GM12878 (cell line): Measurements from ENCODE around the gene NDUFB7. TPM values are rescaled to one million over a fixed set of nuclear protein-coding genes. Genes with fewer than 3 reads are reported as not detected.

Experiments used
- ATAC-seq: fragments of 200-7000 bp; cut with Tn5 transposase; 3 replicates; pipeline ENCODE4 v1.9.1; 2020; ENCODE audit warnings: mild to moderate bottlenecking, moderate library complexity
- BruUV-seq: library from RNA; stranded (reverse); fragments of 400-500 nt; replicated peaks from 2 replicates; lab custom pipeline; 2021; lab: Mats Ljungman, UMichigan
- CTCF ChIA-PET: fragments of 300-600 bp; sonication (Branson Sonifier 250); formaldehyde crosslinking; extraction: SDS; loops from one replicate; lab custom pipeline; 2021; ENCODE audit warnings: inconsistent platforms; lab: Yijun Ruan, JAX
- POLR2A ChIA-PET: fragments of 350-600 bp; formaldehyde crosslinking; extraction: SDS; loops from one replicate; lab custom pipeline; 2021; ENCODE audit warnings: inconsistent platforms; lab: Charles Lee
- RAD21 ChIA-PET: fragments of 300-600 bp; sonication (Branson Sonifier 250); formaldehyde crosslinking; loops from one replicate; lab custom pipeline; 2023; ENCODE audit warnings: antibody characterized with exemption; ENCODE audit not compliant: unreplicated experiment; lab: Charles Lee
- SMC1A ChIA-PET: fragments of 300-600 bp; sonication (Branson Sonifier 250); formaldehyde crosslinking; loops from one replicate; lab custom pipeline; 2023; ENCODE audit not compliant: unreplicated experiment, uncharacterized antibody; lab: Charles Lee
- DNase-seq: peaks from one replicate; pipeline ENCODE4 v3.0.0-alpha.2; 2011; ENCODE audit warnings: low read depth, low spot score
- FAIRE-seq: peaks from 3 replicates; lab custom pipeline; 2011; peaks lifted over from hg19 to GRCh38; lab: Jason Lieb, UNC
- H2AFZ ChIP-seq: 2 replicates; pipeline ENCODE4 v1.6.0; 2011; ENCODE audit warnings: low read depth, low read length, control low read depth; ENCODE audit not compliant: control insufficient read depth
- H3K27ac ChIP-seq: 2 replicates; pipeline ENCODE4 v1.5.1; 2011; ENCODE audit warnings: control low read depth; ENCODE audit not compliant: control insufficient read depth, insufficient read depth
- H3K27me3 ChIP-seq, 2 experiments: replicated peaks in 1 of 2; 2 replicates each; pipeline versions ENCODE4 v1.6.0 to v1.6.1; 2011; ENCODE audit warnings: low read length in 1 of 2; ENCODE audit not compliant: control insufficient read depth in 2 of 2, insufficient read depth in 2 of 2
- H3K36me3 ChIP-seq, 2 experiments: 2 replicates each; pipeline ENCODE4 v1.5.1; 2011; ENCODE audit warnings: low read length in 1 of 2; ENCODE audit not compliant: control insufficient read depth in 2 of 2, insufficient read depth in 2 of 2
- H3K4me1 ChIP-seq: 2 replicates; pipeline ENCODE4 v1.6.1; 2011; ENCODE audit warnings: mild to moderate bottlenecking, low read length, moderate library complexity, mixed read lengths; ENCODE audit not compliant: control insufficient read depth, insufficient read depth
- H3K4me2 ChIP-seq: 2 replicates; pipeline ENCODE4 v1.6.0; 2011; ENCODE audit warnings: control low read depth; ENCODE audit not compliant: control insufficient read depth, insufficient read depth
- H3K4me3 ChIP-seq: fragments of 200-600 bp; sonication (generic); 2 replicates; pipeline ENCODE4 v1.5.1; 2016
- H3K79me2 ChIP-seq: 2 replicates; pipeline ENCODE4 v1.6.0; 2011; ENCODE audit warnings: low read length; ENCODE audit not compliant: control insufficient read depth, insufficient read depth
- H3K9ac ChIP-seq: 2 replicates; pipeline ENCODE4 v1.8.0; 2011; ENCODE audit warnings: low read length, control low read depth, mixed read lengths; ENCODE audit not compliant: control insufficient read depth, insufficient read depth
- H3K9me3 ChIP-seq: replicated peaks from 3 replicates; pipeline ENCODE4 v1.5.1; 2011; ENCODE audit warnings: mild to moderate bottlenecking, low read length; ENCODE audit not compliant: control insufficient read depth, insufficient read depth
- H4K20me1 ChIP-seq: 2 replicates; pipeline ENCODE4 v1.6.0; 2011; ENCODE audit not compliant: control insufficient read depth, insufficient read depth
- BRCA1 ChIP-seq: IDR thresholded peaks from 2 replicates; pipeline ENCODE4 v1.6.1; 2011; ENCODE audit warnings: low read depth, low read length, improper control_type of control experiment
- EZH2 ChIP-seq: IDR thresholded peaks from 2 replicates; pipeline ENCODE4 v1.6.1; 2012; ENCODE audit warnings: low read depth, mild to moderate bottlenecking, control low read depth, inconsistent platforms, low read length, borderline replicate concordance; ENCODE audit not compliant: control insufficient read depth
- HDGF ChIP-seq: fragments of 450-650 bp; IDR thresholded peaks from 2 replicates; pipeline ENCODE4 v1.6.1; 2016; ENCODE audit warnings: antibody characterized with exemption
- NBN ChIP-seq: fragments of 450-650 bp; IDR thresholded peaks from 2 replicates; pipeline ENCODE4 v1.6.1; 2016
- NFXL1 ChIP-seq: fragments of 450-650 bp; IDR thresholded peaks from 2 replicates; pipeline ENCODE4 v1.6.1; 2017; ENCODE audit warnings: antibody characterized with exemption, mild to moderate bottlenecking, borderline replicate concordance
- NR2C2 ChIP-seq: IDR thresholded peaks from 2 replicates; pipeline ENCODE4 v1.6.1; 2011; ENCODE audit warnings: borderline replicate concordance, low read depth; ENCODE audit not compliant: control insufficient read depth, insufficient read length
- NRF1 ChIP-seq: conservative IDR thresholded peaks from 2 replicates; pipeline ENCODE4 v1.6.1; 2011; ENCODE audit warnings: mild to moderate bottlenecking, low read depth, low read length, improper control_type of control experiment
- RB1 ChIP-seq: fragments of 450-650 bp; formaldehyde crosslinking; IDR thresholded peaks from 2 replicates; pipeline ENCODE4 v1.6.1; 2017; ENCODE audit warnings: mild to moderate bottlenecking, borderline replicate concordance
- SREBF1 ChIP-seq: IDR thresholded peaks from 2 replicates; pipeline ENCODE4 v1.6.1; 2012; ENCODE audit warnings: mild to moderate bottlenecking, low read length
- TCF12 ChIP-seq: IDR thresholded peaks from 2 replicates; pipeline ENCODE4 v1.6.1; 2011; ENCODE audit warnings: low read depth, mild to moderate bottlenecking, low read length
- ZZZ3 ChIP-seq: IDR thresholded peaks from 2 replicates; pipeline ENCODE4 v1.6.1; 2011; ENCODE audit warnings: low read depth; ENCODE audit not compliant: control insufficient read depth, insufficient read length
- WGBS: methylation state at CpG from one replicate; pipeline ENCODE4 v1.1.6; 2016; ENCODE audit warnings: low lambda C conversion rate; ENCODE audit not compliant: insufficient replicate concordance, insufficient coverage; ENCODE audit errors: missing lambda C conversion rate; 5-methylcytosine and 5-hydroxymethylcytosine counted together
- in situ Hi-C: fragments of 300-500 bp; cut with MboI; formaldehyde crosslinking; loops from 9 replicates; pipeline ENCODE4 v1.14.3; 2018; ENCODE audit warnings: mixed read lengths
- intact Hi-C: fragments of 100-400 bp; cut with micrococcal nuclease; formaldehyde crosslinking; loops from one replicate; pipeline ENCODE4 v1.14.2; 2022; ENCODE audit not compliant: unreplicated experiment
- polyA plus RNA-seq, 11 experiments: library from polyadenylated mRNA; depleted of rRNA in 4 of 11; unstranded in 6 of 11; stranded (reverse) in 5 of 11; fragments of >200 nt; fragmentation: Nextera tagmentation in 4 of 11; fragmentation: Illumina TruSeq in 1 of 11; extraction: Ambion mirVana in 4 of 11; extraction: Trizol in 1 of 11; gene quantifications; 1 replicate in 1 of 11; 2 replicates in 10 of 11; pipeline versions ENCODE4 v1.2.1 to v1.2.3, GENCODE V29; 2011 to 2016; ENCODE audit warnings: inconsistent platforms in 2 of 11, missing spikeins in 2 of 11, low read depth in 1 of 11
- total RNA-seq, 4 experiments: library from RNA; depleted of rRNA in 3 of 4; stranded (reverse); fragments of >200 nt in 3 of 4; fragmentation: Illumina TruSeq in 1 of 4; extraction: Trizol in 1 of 4; gene quantifications; 2 replicates each; pipeline versions ENCODE4 v1.2.1 to v1.2.3, GENCODE V29; 2013 to 2021
- TF ChIP-seq, protein P1 (sequence below): fragments of 450-650 bp; IDR thresholded peaks from 2 replicates; pipeline ENCODE4 v1.6.1; 2017; ENCODE audit warnings: low read depth, mild to moderate bottlenecking, moderate library complexity
- TF ChIP-seq, protein P2 (sequence below): fragments of 450-650 bp; IDR thresholded peaks from 2 replicates; pipeline ENCODE4 v1.6.1; 2017; ENCODE audit warnings: mild to moderate bottlenecking, low read depth, inconsistent platforms; ENCODE audit not compliant: poor library complexity, severe bottlenecking

NDUFB7 gene
- total and polyA plus RNA-seq, 10 of the 15 experiments (the other 5 are each of a cell fraction or from before 2014, with no cell fraction given) = 14.6 to 480 (median 182) TPM

DNA sequence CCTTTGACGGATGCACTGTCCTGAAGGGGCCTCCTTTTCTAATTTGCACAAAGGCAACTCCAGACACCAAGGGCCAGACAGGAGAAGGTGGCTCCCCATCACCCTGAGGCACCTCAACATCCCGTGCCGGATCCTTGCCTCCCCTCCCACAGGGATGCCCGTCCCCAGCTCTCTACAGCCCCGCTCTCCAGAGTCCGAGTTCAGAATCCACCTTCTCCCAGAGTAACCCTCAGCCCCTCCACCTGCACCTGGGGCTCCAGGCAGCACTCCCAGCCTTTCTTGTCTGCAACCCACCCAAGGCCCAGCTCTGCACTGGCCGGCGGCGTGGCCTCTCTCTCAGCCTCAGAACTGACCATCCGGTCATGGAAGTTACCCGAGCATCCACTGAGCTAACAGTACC, 4.8 kb downstream of the NDUFB7 start:
- H4K20me1 ChIP-seq = no peaks in the 10 kb centered on the region
- no peak for TF ChIP-seq RB1
- in situ Hi-C loops (loop anchor here (5.0 kb wide), 1 partner anchor 325 kb away; no protein-coding TSS in a partner anchor), intact Hi-C loops (no loop called here)
- SMC1A ChIA-PET = interaction anchor here (1.8 kb wide), 1 partner anchor 119 kb away, joined by 4 read pairs; no protein-coding TSS in a partner anchor
- no peak overlapping the region for H3K4me2 ChIP-seq
- RAD21 ChIA-PET = no interaction called here
- no peak for FAIRE-seq
- POLR2A ChIA-PET = no interaction called here
- ATAC-seq = no peak
- WGBS = 88% methylated on average over 11 of the region's 11 CpGs
- H3K4me3 ChIP-seq = no peak overlapping the region
- CTCF ChIA-PET = no interaction called here
- H3K9ac ChIP-seq = no peak overlapping the region
- DNase-seq = no peak
- no peak overlapping the region for H2AFZ ChIP-seq
- no peak overlapping the region for H3K27ac ChIP-seq
- no peaks in the 10 kb centered on the region for H3K9me3 ChIP-seq
- BruUV-seq = no TSS peak
- no peaks in the 10 kb centered on the region for H3K27me3 ChIP-seq
- H3K36me3 ChIP-seq = peaks cover 0 to 12% of the 10 kb centered on the region in 2 experiments; a peak in 3 of 4 replicates
- peaks cover 6% of the 10 kb centered on the region for H3K4me1 ChIP-seq
- peaks cover 22% of the 10 kb centered on the region for H3K79me2 ChIP-seq

DNA sequence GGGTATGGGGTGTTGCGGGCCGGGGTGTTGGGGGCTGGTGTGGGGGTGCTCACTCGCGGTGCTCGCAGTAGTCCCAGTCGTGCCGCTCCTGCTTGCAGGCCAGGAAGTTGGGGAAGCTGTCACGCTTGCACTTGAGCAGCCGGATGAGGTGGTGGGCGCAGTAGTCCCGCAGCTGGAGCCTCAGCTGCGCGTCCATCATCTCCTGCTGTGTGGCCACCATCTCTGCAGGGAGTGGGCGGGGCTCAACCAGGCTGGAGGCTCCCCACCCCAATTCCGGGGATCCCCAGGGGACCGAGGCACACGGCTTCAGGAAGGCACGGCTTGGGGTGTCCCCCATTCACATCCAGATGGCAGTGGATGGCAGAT, 5.2 kb downstream of the NDUFB7 start:
- Histone ChIP-seq H3K4me1 (peaks cover 10% of the 10 kb centered on the region), H3K79me2 (peaks cover 19% of the 10 kb centered on the region), H2AFZ (no peak overlapping the region), H3K36me3 (peaks cover 0 to 12% of the 10 kb centered on the region in 2 experiments; a peak in 3 of 4 replicates), H3K4me2 (no peak overlapping the region), H3K4me3 (no peak overlapping the region), H3K27ac (no peak overlapping the region), H3K27me3 (no peaks in the 10 kb centered on the region), H3K9ac (no peak overlapping the region), H3K9me3 (no peaks in the 10 kb centered on the region), H4K20me1 (no peaks in the 10 kb centered on the region)
- ATAC-seq (no peak), FAIRE-seq (no peak), DNase-seq (no peak)
- ChIA-PET RAD21 (no interaction called here), CTCF (no interaction called here), SMC1A (no interaction called here), POLR2A (no interaction called here)
- in situ Hi-C loops (loop anchor here (5.0 kb wide), 1 partner anchor 326 kb away; no protein-coding TSS in a partner anchor), intact Hi-C loops (no loop called here)
- BruUV-seq = no TSS peak
- no peak for TF ChIP-seq NFXL1
- no peak for TF ChIP-seq SREBF1
- TF ChIP-seq NRF1 = no peak
- TF ChIP-seq NR2C2 = no peak
- TF ChIP-seq BRCA1 = no peak
- no peak for TF ChIP-seq TCF12
- TF ChIP-seq, protein P1, sequence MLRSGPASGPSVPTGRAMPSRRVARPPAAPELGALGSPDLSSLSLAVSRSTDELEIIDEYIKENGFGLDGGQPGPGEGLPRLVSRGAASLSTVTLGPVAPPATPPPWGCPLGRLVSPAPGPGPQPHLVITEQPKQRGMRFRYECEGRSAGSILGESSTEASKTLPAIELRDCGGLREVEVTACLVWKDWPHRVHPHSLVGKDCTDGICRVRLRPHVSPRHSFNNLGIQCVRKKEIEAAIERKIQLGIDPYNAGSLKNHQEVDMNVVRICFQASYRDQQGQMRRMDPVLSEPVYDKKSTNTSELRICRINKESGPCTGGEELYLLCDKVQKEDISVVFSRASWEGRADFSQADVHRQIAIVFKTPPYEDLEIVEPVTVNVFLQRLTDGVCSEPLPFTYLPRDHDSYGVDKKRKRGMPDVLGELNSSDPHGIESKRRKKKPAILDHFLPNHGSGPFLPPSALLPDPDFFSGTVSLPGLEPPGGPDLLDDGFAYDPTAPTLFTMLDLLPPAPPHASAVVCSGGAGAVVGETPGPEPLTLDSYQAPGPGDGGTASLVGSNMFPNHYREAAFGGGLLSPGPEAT = no peak
- no peak for TF ChIP-seq HDGF
- no peak for TF ChIP-seq EZH2
- no peak for TF ChIP-seq NBN
- TF ChIP-seq ZZZ3 = no peak
- TF ChIP-seq, protein P2, sequence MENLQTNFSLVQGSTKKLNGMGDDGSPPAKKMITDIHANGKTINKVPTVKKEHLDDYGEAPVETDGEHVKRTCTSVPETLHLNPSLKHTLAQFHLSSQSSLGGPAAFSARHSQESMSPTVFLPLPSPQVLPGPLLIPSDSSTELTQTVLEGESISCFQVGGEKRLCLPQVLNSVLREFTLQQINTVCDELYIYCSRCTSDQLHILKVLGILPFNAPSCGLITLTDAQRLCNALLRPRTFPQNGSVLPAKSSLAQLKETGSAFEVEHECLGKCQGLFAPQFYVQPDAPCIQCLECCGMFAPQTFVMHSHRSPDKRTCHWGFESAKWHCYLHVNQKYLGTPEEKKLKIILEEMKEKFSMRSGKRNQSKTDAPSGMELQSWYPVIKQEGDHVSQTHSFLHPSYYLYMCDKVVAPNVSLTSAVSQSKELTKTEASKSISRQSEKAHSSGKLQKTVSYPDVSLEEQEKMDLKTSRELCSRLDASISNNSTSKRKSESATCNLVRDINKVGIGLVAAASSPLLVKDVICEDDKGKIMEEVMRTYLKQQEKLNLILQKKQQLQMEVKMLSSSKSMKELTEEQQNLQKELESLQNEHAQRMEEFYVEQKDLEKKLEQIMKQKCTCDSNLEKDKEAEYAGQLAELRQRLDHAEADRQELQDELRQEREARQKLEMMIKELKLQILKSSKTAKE = no peak
- 72% methylated on average over 11 of the region's 18 CpGs for WGBS
